ENCODE results near the gene SMCO2.

The SMCO2 gene

GRCh38 chr12:27521981-27522380, 75.4 kb downstream of the SMCO2 start:
- Histone ChIP-seq H3K27me3 (ENCODE audit: control insufficient read depth in 1 of 2, insufficient read depth in 2 of 2, low read length in 2 of 2) (no peaks in the 10 kb centered on the region), H3K9ac (ENCODE audit: low read depth in 1 of 2, low read length in 2 of 2) (no peak overlapping the region), H3K4me3 (ENCODE audit: low read depth in 1 of 2, low read length in 2 of 2) (no peak overlapping the region), H3K4me1 (ENCODE audit: control insufficient read depth in 1 of 2, insufficient read depth in 2 of 2, low read length in 2 of 2) (peaks cover 0 to 12% of the 10 kb centered on the region in 2 donors), H3K9me3 (ENCODE audit: control insufficient read depth in 1 of 2, low read length in 2 of 2) (no peaks in the 10 kb centered on the region), H3K36me3 (ENCODE audit: control insufficient read depth in 1 of 2, insufficient read depth in 2 of 2, low read length in 2 of 2) (no peaks in the 10 kb centered on the region), H3K27ac (ENCODE audit: low read depth, low read length) (no peak overlapping the region)

- peak overlapping the region; percentile 80 for H3K27ac ChIP-seq (ENCODE audit: low read depth, low read length)
- peak overlapping the region; percentile 74 to 75 for H3K9ac ChIP-seq (ENCODE audit: low read depth in 1 of 2, low read length in 2 of 2)
- H3K27me3 ChIP-seq (ENCODE audit: control insufficient read depth in 1 of 2, insufficient read depth in 2 of 2, low read length in 2 of 2): no peaks in the 10 kb centered on the region
- H3K4me1 ChIP-seq (ENCODE audit: control insufficient read depth in 1 of 2, insufficient read depth in 2 of 2, low read length in 2 of 2): peaks cover 0 to 12% of the 10 kb centered on the region in 2 donors
- H3K4me3 ChIP-seq (ENCODE audit: low read depth in 1 of 2, low read length in 2 of 2): peak overlapping the region; percentile 79 to 88
- no peaks in the 10 kb centered on the region for H3K9me3 ChIP-seq (ENCODE audit: control insufficient read depth in 1 of 2, low read length in 2 of 2)
- no peaks in the 10 kb centered on the region for H3K36me3 ChIP-seq (ENCODE audit: control insufficient read depth in 1 of 2, insufficient read depth in 2 of 2, low read length in 2 of 2)
Measured at GRCh38 chr12:27523305-27523641, 76.7 kb downstream of the SMCO2 start.

GRCh38 chr12:27523642-27524493, 77.3 kb downstream of the SMCO2 start, which contains the start of gene PPFIBP1:
Gene PPFIBP1 (plus strand): TSS chr12:27524206. CDS start chr12:27633397, 109,191 bp downstream.
- H3K27ac ChIP-seq (ENCODE audit: low read depth, low read length): peak within 1 kb of the TSS; percentile 80
- H3K4me3 ChIP-seq (ENCODE audit: low read depth in 1 of 2, low read length in 2 of 2): peak within 1 kb of the TSS; percentile 79 to 88
- H3K4me1 ChIP-seq (ENCODE audit: control insufficient read depth in 1 of 2, insufficient read depth in 2 of 2, low read length in 2 of 2): peaks cover 0 to 12% of the 10 kb centered on the region in 2 donors
- H3K9ac ChIP-seq (ENCODE audit: low read depth in 1 of 2, low read length in 2 of 2): peak within 1 kb of the TSS; percentile 75 to 87
- no peaks in the 10 kb centered on the region for H3K9me3 ChIP-seq (ENCODE audit: control insufficient read depth in 1 of 2, low read length in 2 of 2)
- no peaks in the 10 kb centered on the region for H3K36me3 ChIP-seq (ENCODE audit: control insufficient read depth in 1 of 2, insufficient read depth in 2 of 2, low read length in 2 of 2)
- H3K27me3 ChIP-seq (ENCODE audit: control insufficient read depth in 1 of 2, insufficient read depth in 2 of 2, low read length in 2 of 2): no peaks in the 10 kb centered on the region

GRCh38 chr12:27524494-27524835, 77.9 kb downstream of the SMCO2 start:
- Histone ChIP-seq H3K36me3 (ENCODE audit: control insufficient read depth in 1 of 2, insufficient read depth in 2 of 2, low read length in 2 of 2) (no peaks in the 10 kb centered on the region), H3K9ac (ENCODE audit: low read depth in 1 of 2, low read length in 2 of 2) (peak overlapping the region; percentile 75 to 87), H3K4me3 (ENCODE audit: low read depth in 1 of 2, low read length in 2 of 2) (peak overlapping the region; percentile 79 to 88), H3K27ac (ENCODE audit: low read depth, low read length) (peak overlapping the region; percentile 80), H3K27me3 (ENCODE audit: control insufficient read depth in 1 of 2, insufficient read depth in 2 of 2, low read length in 2 of 2) (no peaks in the 10 kb centered on the region), H3K4me1 (ENCODE audit: control insufficient read depth in 1 of 2, insufficient read depth in 2 of 2, low read length in 2 of 2) (peaks cover 0 to 12% of the 10 kb centered on the region in 2 donors), H3K9me3 (ENCODE audit: control insufficient read depth in 1 of 2, low read length in 2 of 2) (no peaks in the 10 kb centered on the region)

GRCh38 chr12:27524839-27525753, 78.6 kb downstream of the SMCO2 start:
- Histone ChIP-seq H3K27ac (ENCODE audit: low read depth, low read length) (no peak overlapping the region), H3K4me3 (ENCODE audit: low read depth in 1 of 2, low read length in 2 of 2) (peak overlapping the region; percentile 79 to 88), H3K36me3 (ENCODE audit: control insufficient read depth in 1 of 2, insufficient read depth in 2 of 2, low read length in 2 of 2) (no peaks in the 10 kb centered on the region), H3K27me3 (ENCODE audit: control insufficient read depth in 1 of 2, insufficient read depth in 2 of 2, low read length in 2 of 2) (no peaks in the 10 kb centered on the region), H3K9ac (ENCODE audit: low read depth in 1 of 2, low read length in 2 of 2) (peak overlapping the region; percentile 75 to 87), H3K4me1 (ENCODE audit: control insufficient read depth in 1 of 2, insufficient read depth in 2 of 2, low read length in 2 of 2) (peaks cover 0 to 12% of the 10 kb centered on the region in 2 donors), H3K9me3 (ENCODE audit: control insufficient read depth in 1 of 2, low read length in 2 of 2) (no peaks in the 10 kb centered on the region)

- Histone ChIP-seq H3K36me3 (ENCODE audit: control insufficient read depth in 1 of 2, insufficient read depth in 2 of 2, low read length in 2 of 2) (no peaks in the 10 kb centered on the region), H3K9me3 (ENCODE audit: control insufficient read depth in 1 of 2, low read length in 2 of 2) (no peaks in the 10 kb centered on the region), H3K27ac (ENCODE audit: low read depth, low read length) (no peak overlapping the region), H3K4me3 (ENCODE audit: low read depth in 1 of 2, low read length in 2 of 2) (no peak overlapping the region), H3K9ac (ENCODE audit: low read depth in 1 of 2, low read length in 2 of 2) (no peak overlapping the region), H3K4me1 (ENCODE audit: control insufficient read depth in 1 of 2, insufficient read depth in 2 of 2, low read length in 2 of 2) (peaks cover 0 to 18% of the 10 kb centered on the region in 2 donors), H3K27me3 (ENCODE audit: control insufficient read depth in 1 of 2, insufficient read depth in 2 of 2, low read length in 2 of 2) (no peaks in the 10 kb centered on the region)
Measured at GRCh38 chr12:27527512-27527911, 81.0 kb downstream of the SMCO2 start.

- Histone ChIP-seq H3K4me1 (ENCODE audit: control insufficient read depth in 1 of 2, insufficient read depth in 2 of 2, low read length in 2 of 2) (peaks cover 0 to 13% of the 10 kb centered on the region in 2 donors), H3K27ac (ENCODE audit: low read depth, low read length) (no peak overlapping the region)
Measured at GRCh38 chr12:27528788-27529187, 82.3 kb downstream of the SMCO2 start.

GRCh38 chr12:27530157-27530922, 83.8 kb downstream of the SMCO2 start:
- Histone ChIP-seq H3K9me3 (ENCODE audit: control insufficient read depth in 1 of 2, low read length in 2 of 2) (no peaks in the 10 kb centered on the region), H3K4me3 (ENCODE audit: low read depth in 1 of 2, low read length in 2 of 2) (no peak overlapping the region), H3K9ac (ENCODE audit: low read depth in 1 of 2, low read length in 2 of 2) (no peak overlapping the region), H3K27ac (ENCODE audit: low read depth, low read length) (no peak overlapping the region), H3K36me3 (ENCODE audit: control insufficient read depth in 1 of 2, insufficient read depth in 2 of 2, low read length in 2 of 2) (peaks cover 0 to under 1% of the 10 kb centered on the region in 2 donors), H3K4me1 (ENCODE audit: control insufficient read depth in 1 of 2, insufficient read depth in 2 of 2, low read length in 2 of 2) (peaks cover 0 to 13% of the 10 kb centered on the region in 2 donors), H3K27me3 (ENCODE audit: control insufficient read depth in 1 of 2, insufficient read depth in 2 of 2, low read length in 2 of 2) (no peaks in the 10 kb centered on the region)

More at GRCh38 chr12:27528788-27529187, 82.3 kb downstream of the SMCO2 start:
- no peaks in the 10 kb centered on the region for H3K27me3 ChIP-seq (ENCODE audit: control insufficient read depth in 1 of 2, insufficient read depth in 2 of 2, low read length in 2 of 2)
- no peak overlapping the region for H3K4me3 ChIP-seq (ENCODE audit: low read depth in 1 of 2, low read length in 2 of 2)
- no peaks in the 10 kb centered on the region for H3K36me3 ChIP-seq (ENCODE audit: control insufficient read depth in 1 of 2, insufficient read depth in 2 of 2, low read length in 2 of 2)
- H3K9me3 ChIP-seq (ENCODE audit: control insufficient read depth in 1 of 2, low read length in 2 of 2): no peaks in the 10 kb centered on the region
- no peak overlapping the region for H3K9ac ChIP-seq (ENCODE audit: low read depth in 1 of 2, low read length in 2 of 2)

- no peak overlapping the region for H3K9ac ChIP-seq (ENCODE audit: low read depth in 1 of 2, low read length in 2 of 2)
- no peaks in the 10 kb centered on the region for H3K9me3 ChIP-seq (ENCODE audit: control insufficient read depth in 1 of 2, low read length in 2 of 2)
- H3K27me3 ChIP-seq (ENCODE audit: control insufficient read depth in 1 of 2, insufficient read depth in 2 of 2, low read length in 2 of 2): no peaks in the 10 kb centered on the region
- H3K36me3 ChIP-seq (ENCODE audit: control insufficient read depth in 1 of 2, insufficient read depth in 2 of 2, low read length in 2 of 2): peaks cover 0 to 3% of the 10 kb centered on the region in 2 donors
- H3K4me1 ChIP-seq (ENCODE audit: control insufficient read depth in 1 of 2, insufficient read depth in 2 of 2, low read length in 2 of 2): peaks cover 0 to 6% of the 10 kb centered on the region in 2 donors
- no peak overlapping the region for H3K27ac ChIP-seq (ENCODE audit: low read depth, low read length)
- no peak overlapping the region for H3K4me3 ChIP-seq (ENCODE audit: low read depth in 1 of 2, low read length in 2 of 2)
Measured at GRCh38 chr12:27531896-27532295, 85.4 kb downstream of the SMCO2 start.

All from duodenal mucosa (tissue), 2 donors.